ENCODE data around the gene YIPF7. TPM values are rescaled to one million over a fixed set of nuclear protein-coding genes. Genes with fewer than 3 reads are reported as not detected.

The YIPF7 gene
- total RNA-seq, 1 donor from 2014 or later = not detected

DNA sequence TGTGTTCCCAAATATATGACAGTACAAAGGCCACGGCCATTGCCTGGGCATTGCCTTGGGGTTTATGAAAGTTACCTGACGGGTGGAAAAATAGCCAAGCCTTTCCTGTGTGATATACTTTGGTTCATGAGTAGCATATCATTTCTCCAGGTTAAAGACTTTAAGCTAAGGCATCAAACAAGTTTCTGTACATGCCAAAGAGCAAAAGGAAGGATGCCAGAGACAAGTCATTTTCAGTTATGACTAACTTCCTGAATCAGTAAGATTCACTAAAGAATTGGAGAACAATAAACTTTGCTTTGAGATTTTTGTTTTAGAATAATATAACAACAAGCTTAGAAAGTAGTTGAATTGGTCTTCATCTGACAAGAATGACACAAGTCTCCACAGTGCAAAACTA is 17.1 kb upstream of the YIPF7 start:
- Mint-ChIP-seq H3K27me3 (ENCODE audit: low read depth) (peaks cover 26% of the 10 kb centered on the region), H3K4me1 (ENCODE audit: low read depth) (no peaks in the 10 kb centered on the region), H3K4me3 (ENCODE audit: unreplicated experiment) (no peak overlapping the region), H3K36me3 (ENCODE audit: low read depth) (no peaks in the 10 kb centered on the region), H3K27ac (ENCODE audit: unreplicated experiment) (no peak overlapping the region), H3K9me3 (ENCODE audit: low read depth) (no peaks in the 10 kb centered on the region)
- DNase-seq (ENCODE audit: low spot score) = no peak
- TF ChIP-seq, protein P1, sequence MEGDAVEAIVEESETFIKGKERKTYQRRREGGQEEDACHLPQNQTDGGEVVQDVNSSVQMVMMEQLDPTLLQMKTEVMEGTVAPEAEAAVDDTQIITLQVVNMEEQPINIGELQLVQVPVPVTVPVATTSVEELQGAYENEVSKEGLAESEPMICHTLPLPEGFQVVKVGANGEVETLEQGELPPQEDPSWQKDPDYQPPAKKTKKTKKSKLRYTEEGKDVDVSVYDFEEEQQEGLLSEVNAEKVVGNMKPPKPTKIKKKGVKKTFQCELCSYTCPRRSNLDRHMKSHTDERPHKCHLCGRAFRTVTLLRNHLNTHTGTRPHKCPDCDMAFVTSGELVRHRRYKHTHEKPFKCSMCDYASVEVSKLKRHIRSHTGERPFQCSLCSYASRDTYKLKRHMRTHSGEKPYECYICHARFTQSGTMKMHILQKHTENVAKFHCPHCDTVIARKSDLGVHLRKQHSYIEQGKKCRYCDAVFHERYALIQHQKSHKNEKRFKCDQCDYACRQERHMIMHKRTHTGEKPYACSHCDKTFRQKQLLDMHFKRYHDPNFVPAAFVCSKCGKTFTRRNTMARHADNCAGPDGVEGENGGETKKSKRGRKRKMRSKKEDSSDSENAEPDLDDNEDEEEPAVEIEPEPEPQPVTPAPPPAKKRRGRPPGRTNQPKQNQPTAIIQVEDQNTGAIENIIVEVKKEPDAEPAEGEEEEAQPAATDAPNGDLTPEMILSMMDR (IDR thresholded peaks at IDR 0.05) = no peak

DNA sequence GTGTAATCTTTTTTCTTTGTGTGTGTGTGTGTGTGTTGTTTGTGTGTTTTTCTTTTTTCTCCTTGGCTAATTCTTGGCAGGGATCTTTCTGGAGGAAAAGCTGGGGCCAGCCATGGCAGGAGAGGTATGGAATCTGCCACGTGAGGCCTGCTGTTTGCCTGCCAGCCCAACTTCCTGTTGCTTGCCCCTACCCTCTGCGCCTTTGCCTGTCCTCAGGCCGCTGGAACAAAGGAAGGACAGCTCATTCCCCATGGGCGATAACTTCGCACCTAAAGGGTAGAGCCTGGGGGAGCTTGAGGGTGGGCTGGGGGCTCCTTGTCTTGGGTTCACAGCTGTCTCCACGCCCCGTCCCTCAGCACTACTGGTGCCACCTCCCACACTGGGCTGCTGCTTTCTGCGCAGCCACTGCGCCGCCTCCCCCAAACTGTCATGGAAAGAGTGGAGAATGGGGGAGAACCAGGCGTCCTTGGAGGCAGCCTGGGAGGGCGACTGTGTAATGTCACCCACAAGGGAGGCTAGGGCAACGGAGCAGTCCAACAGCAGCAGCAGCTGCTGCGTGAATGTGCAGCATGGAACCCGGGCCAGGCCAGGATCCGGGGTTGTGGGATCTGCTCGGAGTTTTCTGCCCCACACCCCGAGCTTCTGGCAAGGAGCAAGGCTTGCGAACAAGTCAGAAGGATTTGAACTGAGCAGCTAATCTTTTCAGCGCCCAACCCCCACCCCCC is 12.3 kb upstream of the YIPF7 start:
- Mint-ChIP-seq H3K27ac (ENCODE audit: unreplicated experiment) (no peak overlapping the region), H3K36me3 (ENCODE audit: low read depth) (no peaks in the 10 kb centered on the region), H3K27me3 (ENCODE audit: low read depth) (peaks cover 11% of the 10 kb centered on the region), H3K9me3 (ENCODE audit: low read depth) (no peaks in the 10 kb centered on the region), H3K4me3 (ENCODE audit: unreplicated experiment) (no peak overlapping the region), H3K4me1 (ENCODE audit: low read depth) (no peaks in the 10 kb centered on the region)
- DNase-seq (ENCODE audit: low spot score) = no peak
- TF ChIP-seq, protein P1 (IDR thresholded peaks at IDR 0.05) = no peak

DNA sequence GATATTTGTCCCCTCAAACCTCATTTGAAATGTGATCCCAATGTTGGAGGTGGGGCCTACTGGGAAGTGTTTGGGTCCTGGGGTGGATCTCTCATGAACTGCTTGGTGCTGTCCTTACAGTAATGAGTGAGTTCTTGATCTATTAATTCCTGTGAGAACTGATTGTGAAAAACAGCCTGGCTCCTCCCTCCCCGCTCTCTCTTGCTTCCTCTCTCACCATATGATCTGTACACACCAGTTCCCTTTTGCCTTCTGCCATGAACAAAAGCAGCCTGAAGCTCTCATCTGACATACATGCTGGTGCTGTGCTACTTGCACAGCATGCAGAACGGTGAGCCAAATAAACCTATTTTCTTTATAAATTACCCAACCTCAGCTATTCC is 11.2 kb upstream of the YIPF7 start:
- H3K4me3 Mint-ChIP-seq (ENCODE audit: unreplicated experiment) = no peak overlapping the region
- DNase-seq (ENCODE audit: low spot score) = no peak
- TF ChIP-seq, protein P1 (IDR thresholded peaks at IDR 0.05) = no peak
- H3K36me3 Mint-ChIP-seq (ENCODE audit: low read depth) = no peaks in the 10 kb centered on the region
- no peaks in the 10 kb centered on the region for H3K9me3 Mint-ChIP-seq (ENCODE audit: low read depth)
- H3K27me3 Mint-ChIP-seq (ENCODE audit: low read depth) = peaks cover 13% of the 10 kb centered on the region
- H3K27ac Mint-ChIP-seq (ENCODE audit: unreplicated experiment) = no peak overlapping the region
- no peaks in the 10 kb centered on the region for H3K4me1 Mint-ChIP-seq (ENCODE audit: low read depth)

DNA sequence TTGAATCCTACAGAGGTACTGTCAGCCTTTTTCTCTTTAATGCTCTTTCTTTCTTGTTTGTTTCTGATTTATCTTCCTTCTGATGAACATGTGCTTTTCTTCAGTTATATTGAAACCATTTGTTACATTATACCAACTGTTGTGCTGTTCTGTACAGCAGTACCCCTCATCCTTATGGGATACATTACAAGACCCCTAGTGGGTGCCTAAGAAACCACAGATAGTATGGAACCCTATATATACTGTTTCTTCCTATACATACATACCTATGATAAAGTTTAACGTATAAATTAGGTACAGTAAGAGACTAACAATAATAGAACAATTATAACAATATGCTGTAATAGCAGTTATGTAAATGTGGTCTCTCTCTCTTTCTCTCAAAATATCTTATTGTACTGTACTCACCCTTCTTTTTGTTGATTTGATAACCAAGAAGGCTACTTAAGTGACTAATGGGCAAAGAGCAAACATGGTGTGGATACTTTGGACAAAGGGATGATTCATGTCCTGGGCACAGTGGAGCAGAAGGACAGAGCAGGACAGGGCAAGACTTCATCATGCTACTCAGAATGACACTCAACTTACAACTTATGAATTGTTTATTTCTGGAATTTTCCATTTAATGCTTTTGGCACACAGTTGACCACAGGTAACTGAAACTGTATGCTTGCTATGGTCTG is 10.7 kb upstream of the YIPF7 start:
- no peak for DNase-seq (ENCODE audit: low spot score)
- H3K27me3 Mint-ChIP-seq (ENCODE audit: low read depth) = peaks cover 12% of the 10 kb centered on the region
- H3K4me3 Mint-ChIP-seq (ENCODE audit: unreplicated experiment) = no peak overlapping the region
- TF ChIP-seq, protein P1 (IDR thresholded peaks at IDR 0.05) = no peak
- H3K9me3 Mint-ChIP-seq (ENCODE audit: low read depth) = no peaks in the 10 kb centered on the region
- no peak overlapping the region for H3K27ac Mint-ChIP-seq (ENCODE audit: unreplicated experiment)
- no peaks in the 10 kb centered on the region for H3K36me3 Mint-ChIP-seq (ENCODE audit: low read depth)
- no peaks in the 10 kb centered on the region for H3K4me1 Mint-ChIP-seq (ENCODE audit: low read depth)

DNA sequence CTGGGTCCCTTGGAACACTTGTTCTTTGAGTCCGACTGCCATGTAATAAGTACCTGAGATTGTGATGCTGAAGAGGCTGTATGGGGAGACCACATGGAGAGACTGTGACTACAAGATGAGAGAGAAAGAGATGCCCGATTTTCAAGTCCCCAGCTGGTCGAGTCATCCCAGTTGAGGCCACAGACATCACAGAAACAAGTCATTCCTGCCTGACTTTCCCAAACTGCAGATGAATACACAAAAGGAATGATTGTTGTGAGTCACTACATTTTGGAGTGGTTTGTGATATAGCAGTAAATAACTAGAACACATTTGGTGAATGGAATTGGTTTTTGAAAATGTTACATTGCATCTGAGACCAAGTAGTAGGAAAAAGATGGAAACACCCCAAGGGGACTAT is 9.0 kb upstream of the YIPF7 start:
- no peaks in the 10 kb centered on the region for H3K36me3 Mint-ChIP-seq (ENCODE audit: low read depth)
- H3K9me3 Mint-ChIP-seq (ENCODE audit: low read depth) = no peaks in the 10 kb centered on the region
- no peak overlapping the region for H3K4me3 Mint-ChIP-seq (ENCODE audit: unreplicated experiment)
- H3K27me3 Mint-ChIP-seq (ENCODE audit: low read depth) = peaks cover 12% of the 10 kb centered on the region
- H3K4me1 Mint-ChIP-seq (ENCODE audit: low read depth) = no peaks in the 10 kb centered on the region
- no peak overlapping the region for H3K27ac Mint-ChIP-seq (ENCODE audit: unreplicated experiment)
- no peak for DNase-seq (ENCODE audit: low spot score)
- TF ChIP-seq, protein P1 (IDR thresholded peaks at IDR 0.05) = no peak
